IgD-negative memory B cell (primary cell): ENCODE measurements around the gene LZTS3. TPM values are rescaled to one million over a fixed set of nuclear protein-coding genes. Genes with fewer than 3 reads are reported as not detected.
"Not testable (repeated sequence)": the region's sequence is repeated elsewhere in the genome, so short reads cannot be mapped to it uniquely, and the experiment has no call there.

Experiments
- H3K27ac Mint-ChIP-seq, 3 donors: one replicate each; pipeline ENCODE4 v1.8.0; 2020 to 2022; ENCODE audit warnings: mild to moderate bottlenecking in 3 of 3, mixed read lengths in 3 of 3, moderate library complexity in 1 of 3
- H3K27me3 Mint-ChIP-seq: one replicate; pipeline ENCODE4 v1.8.0; 2021; ENCODE audit warnings: mixed read lengths
- H3K36me3 Mint-ChIP-seq: one replicate; pipeline ENCODE4 v1.8.0; 2020; ENCODE audit warnings: mild to moderate bottlenecking, mixed read lengths
- H3K4me1 Mint-ChIP-seq, 3 donors: one replicate each; pipeline ENCODE4 v1.8.0; 2020 to 2022; ENCODE audit warnings: mixed read lengths in 3 of 3, mild to moderate bottlenecking in 1 of 3
- H3K4me3 Mint-ChIP-seq, 4 donors: one replicate each; pipeline ENCODE4 v1.8.0; 2020 to 2022; ENCODE audit warnings: mild to moderate bottlenecking in 4 of 4, mixed read lengths in 4 of 4, moderate library complexity in 3 of 4
- H3K9me3 Mint-ChIP-seq, 3 donors: one replicate each; pipeline ENCODE4 v1.8.0; 2020 to 2021; ENCODE audit warnings: mixed read lengths in 3 of 3, mild to moderate bottlenecking in 1 of 3
- polyA plus RNA-seq: library from polyadenylated mRNA; unstranded; fragments of 300-500 nt; fragmentation: Illumina TruSeq; gene quantifications from one replicate; pipeline ENCODE4 v1.2.3, GENCODE V29; 2021

LZTS3 gene
- polyA plus RNA-seq, 1 donor from 2014 or later, result 0.45 TPM

GRCh38 chr20:3199976-3200755 lies 26.8 kb upstream of the LZTS3 start:
- no peaks in the 10 kb centered on the region for H3K9me3 Mint-ChIP-seq
- no peak overlapping the region for H3K27ac Mint-ChIP-seq

GRCh38 chr20:3199206-3199605 lies 25.9 kb upstream of the LZTS3 start:
- Mint-ChIP-seq H3K27me3 (no peaks in the 10 kb centered on the region), H3K9me3 (no peaks in the 10 kb centered on the region), H3K27ac (peak overlapping the region in 1 of 3 donors; percentile 56), H3K4me1 (peaks cover under 1 to 11% (median 4%) of the 10 kb centered on the region in 3 donors), H3K36me3 (peaks cover 7% of the 10 kb centered on the region), H3K4me3 (peak overlapping the region in 2 of 4 donors; percentile 20 to 71)

More at GRCh38 chr20:3199976-3200755, 26.8 kb upstream of the LZTS3 start:
- Mint-ChIP-seq H3K36me3 (peaks cover 8% of the 10 kb centered on the region), H3K4me3 (peak overlapping the region in 2 of 4 donors; percentile 14 to 39), H3K4me1 (peaks cover 6 to 11% (median 6%) of the 10 kb centered on the region in 3 donors), H3K27me3 (no peaks in the 10 kb centered on the region)

DNA sequence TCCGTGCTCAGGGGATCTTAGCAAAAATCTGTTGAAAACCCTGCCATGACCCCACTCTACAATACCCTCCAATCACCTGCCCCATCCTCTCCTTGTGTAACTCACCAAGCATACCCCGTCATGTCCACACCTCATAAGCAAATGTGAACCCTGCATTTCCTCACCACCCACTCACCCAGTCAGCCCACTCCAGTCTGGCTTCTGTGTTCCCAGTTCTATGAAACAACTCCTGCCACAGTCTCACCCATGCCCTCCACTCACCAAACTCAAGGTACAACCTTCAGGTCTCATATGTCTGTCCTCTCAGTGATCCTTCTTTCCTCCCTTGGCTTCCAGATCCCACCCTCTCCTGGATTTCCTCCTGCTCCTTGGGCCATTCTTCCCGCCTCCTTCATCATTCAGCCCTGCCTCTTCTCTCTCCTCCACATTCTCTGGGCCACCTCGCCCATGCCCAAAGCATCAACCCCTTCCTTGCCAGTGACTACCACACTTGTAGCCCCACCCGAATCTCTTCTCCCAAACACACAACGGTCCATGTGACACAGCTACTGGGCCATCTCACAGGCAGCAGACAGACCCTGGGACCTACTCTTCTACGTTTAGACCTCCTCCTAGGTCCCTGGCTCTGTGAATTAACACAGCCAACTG lies 22.4 kb upstream of the LZTS3 start:
- H3K36me3 Mint-ChIP-seq, result peaks cover 7% of the 10 kb centered on the region
- no peaks in the 10 kb centered on the region for H3K27me3 Mint-ChIP-seq
- H3K27ac Mint-ChIP-seq, result no peak overlapping the region
- H3K9me3 Mint-ChIP-seq, result no peaks in the 10 kb centered on the region
- peaks cover 0 to 5% (median 0%) of the 10 kb centered on the region in 3 donors for H3K4me1 Mint-ChIP-seq
- no peak overlapping the region for H3K4me3 Mint-ChIP-seq

DNA sequence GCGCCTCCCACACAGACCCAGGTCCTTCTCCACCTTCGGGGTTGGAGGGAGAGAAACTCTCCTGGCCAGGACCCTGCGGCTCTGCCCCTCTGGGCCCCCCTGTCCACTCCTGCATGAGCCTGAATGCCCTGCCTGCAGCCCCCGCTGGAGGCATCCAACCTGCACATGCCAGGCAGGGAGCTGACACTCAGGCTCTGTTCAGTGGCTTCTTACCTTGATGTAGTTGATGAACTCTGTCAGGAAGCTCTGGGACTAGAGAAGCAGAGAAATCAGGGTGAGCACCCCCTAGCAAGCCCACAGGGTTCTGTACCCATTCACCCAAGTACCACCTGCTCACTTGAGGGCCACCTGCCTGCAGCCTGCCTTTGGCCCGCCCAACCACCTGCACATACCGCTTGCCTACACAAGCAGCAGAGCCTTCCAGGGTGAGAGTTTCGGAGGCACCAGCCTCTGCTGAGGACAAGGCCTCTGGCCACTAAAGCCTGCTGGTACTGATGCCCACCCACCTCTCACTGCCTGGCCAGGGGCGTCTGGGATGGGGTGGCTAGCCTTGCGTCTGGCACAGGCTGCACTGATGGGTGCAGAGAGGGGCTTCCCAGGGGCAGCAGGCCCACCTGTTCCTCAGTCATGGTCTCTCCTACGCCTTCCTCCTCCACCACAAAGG lies 21.4 kb upstream of the LZTS3 start:
- Mint-ChIP-seq H3K4me3 (no peak overlapping the region), H3K36me3 (peaks cover 7% of the 10 kb centered on the region), H3K9me3 (no peaks in the 10 kb centered on the region), H3K27me3 (no peaks in the 10 kb centered on the region), H3K4me1 (peaks cover 0 to 5% (median 0%) of the 10 kb centered on the region in 3 donors), H3K27ac (peak overlapping the region in 1 of 3 donors; percentile 32)

DNA sequence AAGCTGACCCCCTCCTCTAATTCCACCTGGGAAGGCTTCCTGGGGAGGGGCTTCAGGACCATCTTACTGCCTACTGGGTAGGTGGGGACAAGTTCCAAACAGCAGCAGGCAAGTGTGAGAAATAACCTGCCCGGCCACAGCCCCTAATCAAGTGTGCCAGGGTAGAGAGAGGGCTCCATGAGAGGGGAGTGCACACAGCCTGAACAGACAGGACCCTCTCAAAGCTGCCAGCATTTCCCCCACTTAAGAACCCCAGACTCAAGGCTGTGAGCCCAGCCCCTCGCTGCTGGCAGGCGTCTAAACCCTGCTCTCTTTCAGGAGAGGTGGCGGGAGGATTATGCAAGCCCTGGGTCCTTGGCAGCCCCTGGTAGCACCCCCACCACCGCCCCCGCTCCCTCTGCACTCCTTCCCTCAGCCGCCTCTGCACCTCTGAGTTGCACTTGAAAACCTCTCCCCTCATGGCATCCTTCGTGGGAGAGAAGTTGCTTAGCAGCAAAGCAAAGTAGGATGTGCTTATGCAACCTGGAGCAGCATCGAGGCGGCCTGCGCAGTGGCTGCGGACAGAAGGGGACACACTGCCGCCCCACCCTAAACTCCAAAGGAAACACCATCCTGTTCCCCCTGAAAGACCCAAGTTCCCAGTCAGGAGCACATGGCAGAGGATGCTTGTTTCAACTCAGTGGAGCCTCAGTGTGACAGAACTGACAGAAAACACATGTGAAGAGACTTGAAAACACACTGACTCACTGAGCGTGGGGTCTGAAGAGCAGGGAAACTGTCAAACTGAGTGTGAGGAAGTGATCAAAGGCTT lies 20.7 kb upstream of the LZTS3 start:
- Mint-ChIP-seq H3K27me3 (no peaks in the 10 kb centered on the region), H3K27ac (peak overlapping the region in 1 of 3 donors; percentile 32), H3K9me3 (no peaks in the 10 kb centered on the region), H3K4me3 (no peak overlapping the region), H3K36me3 (peaks cover 4% of the 10 kb centered on the region), H3K4me1 (peaks cover 0 to 2% (median 0%) of the 10 kb centered on the region in 3 donors)

DNA sequence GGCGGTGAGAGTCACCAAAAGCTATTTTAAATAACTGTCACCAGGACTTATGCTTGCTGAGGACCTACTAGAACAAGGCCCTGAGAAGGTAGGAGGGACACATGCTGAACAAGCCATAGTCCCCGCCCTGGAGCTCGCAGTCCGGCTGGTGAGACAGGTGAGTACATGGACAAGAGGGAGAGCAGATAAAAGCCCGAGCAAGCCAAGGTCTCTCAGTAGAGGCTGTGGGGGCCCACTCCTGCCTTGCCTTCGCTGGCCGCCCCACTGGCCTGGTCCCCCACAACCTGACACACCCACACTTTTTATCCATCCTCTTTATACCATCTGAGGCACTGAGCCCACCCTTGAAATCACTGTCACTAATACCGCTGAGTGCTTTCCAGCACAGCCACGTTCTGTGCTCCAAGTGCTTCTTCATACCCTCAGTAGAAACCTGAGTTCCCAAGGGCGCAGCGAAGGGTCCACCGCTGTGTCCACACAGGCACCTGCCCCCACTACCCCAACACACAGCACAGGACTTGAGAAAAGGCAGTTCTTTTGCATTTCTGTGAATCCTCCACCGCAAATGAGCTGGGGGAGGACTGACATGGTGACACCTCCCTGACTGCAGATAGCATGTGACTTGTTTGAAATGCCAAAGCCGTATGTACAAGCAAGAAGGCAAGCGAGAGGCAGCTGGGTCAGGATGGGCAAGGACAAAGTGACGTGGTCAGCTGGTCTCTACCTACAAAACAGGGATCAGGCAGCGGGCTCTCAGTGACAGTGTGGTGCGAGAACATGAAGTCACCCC lies 19.1 kb upstream of the LZTS3 start:
- H3K36me3 Mint-ChIP-seq, result peaks cover 4% of the 10 kb centered on the region
- H3K27ac Mint-ChIP-seq, result no peak overlapping the region
- no peaks in the 10 kb centered on the region for H3K27me3 Mint-ChIP-seq
- no peaks in the 10 kb centered on the region for H3K9me3 Mint-ChIP-seq
- H3K4me3 Mint-ChIP-seq, result no peak overlapping the region
- peaks cover 0 to 2% (median 0%) of the 10 kb centered on the region in 3 donors for H3K4me1 Mint-ChIP-seq

GRCh38 chr20:3190681-3191111 lies 17.3 kb upstream of the LZTS3 start:
- no peak overlapping the region for H3K4me3 Mint-ChIP-seq
- H3K36me3 Mint-ChIP-seq, result no peaks in the 10 kb centered on the region
- no peaks in the 10 kb centered on the region for H3K9me3 Mint-ChIP-seq
- H3K27ac Mint-ChIP-seq, result no peak overlapping the region
- no peaks in the 10 kb centered on the region for H3K4me1 Mint-ChIP-seq
- H3K27me3 Mint-ChIP-seq, result no peaks in the 10 kb centered on the region

- H3K27ac Mint-ChIP-seq, result no peak overlapping the region
- H3K36me3 Mint-ChIP-seq, result no peaks in the 10 kb centered on the region
- no peaks in the 10 kb centered on the region for H3K27me3 Mint-ChIP-seq
- no peak overlapping the region for H3K4me3 Mint-ChIP-seq
- H3K9me3 Mint-ChIP-seq, result no peaks in the 10 kb centered on the region
- H3K4me1 Mint-ChIP-seq, result no peaks in the 10 kb centered on the region
Measured at GRCh38 chr20:3189561-3190131, 16.3 kb upstream of the LZTS3 start.

GRCh38 chr20:3188823-3189413 lies 15.6 kb upstream of the LZTS3 start:
- Mint-ChIP-seq H3K9me3 (no peaks in the 10 kb centered on the region), H3K27me3 (no peaks in the 10 kb centered on the region), H3K4me3 (no peak overlapping the region), H3K27ac (no peak overlapping the region), H3K36me3 (no peaks in the 10 kb centered on the region), H3K4me1 (no peaks in the 10 kb centered on the region)

- H3K4me3 Mint-ChIP-seq, result not testable (repeated sequence)
Measured at GRCh38 chr20:3187861-3188260, 14.5 kb upstream of the LZTS3 start.

DNA sequence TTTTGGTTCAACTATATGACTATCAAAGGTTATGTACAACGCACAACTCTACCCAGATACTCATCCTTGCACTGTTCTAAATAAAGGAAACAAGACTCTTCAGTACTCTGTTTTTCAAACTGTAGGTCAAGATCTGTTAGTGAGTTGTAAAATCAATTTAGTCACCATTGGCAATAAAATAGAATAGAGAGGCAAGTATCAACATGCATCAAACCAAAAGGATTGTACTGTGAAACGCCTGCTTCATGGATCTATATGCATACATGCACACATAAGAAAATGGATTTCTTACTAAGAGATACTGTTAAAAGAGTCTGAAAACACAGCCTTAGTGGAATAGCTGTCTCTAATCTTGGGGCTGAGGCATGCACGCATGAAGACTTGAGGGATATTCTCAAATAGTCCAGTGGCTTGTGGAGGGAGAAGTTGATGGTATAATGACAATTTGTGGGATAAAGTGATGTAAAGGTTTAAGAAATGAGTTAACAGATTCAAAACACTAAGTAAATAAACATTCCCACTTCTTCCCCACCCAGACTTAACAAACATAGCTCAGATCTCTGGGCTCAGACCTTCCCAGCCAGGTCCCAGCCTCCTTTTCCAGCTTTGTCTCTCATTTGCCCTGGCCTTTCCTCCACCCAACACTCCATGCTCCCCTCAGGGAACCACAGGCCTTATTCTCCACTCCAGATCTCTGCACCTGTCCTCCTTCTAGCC lies 10.7 kb upstream of the LZTS3 start:
- Mint-ChIP-seq H3K4me3 (no peak overlapping the region), H3K4me1 (no peaks in the 10 kb centered on the region), H3K27me3 (no peaks in the 10 kb centered on the region), H3K27ac (no peak overlapping the region), H3K36me3 (no peaks in the 10 kb centered on the region), H3K9me3 (no peaks in the 10 kb centered on the region)

More at GRCh38 chr20:3187861-3188260, 14.5 kb upstream of the LZTS3 start:
- not testable (repeated sequence) for H3K4me1 Mint-ChIP-seq, H3K36me3 Mint-ChIP-seq, H3K9me3 Mint-ChIP-seq, H3K27me3 Mint-ChIP-seq
- H3K27ac Mint-ChIP-seq, result peak overlapping the region in 1 of 3 donors; percentile 39

GRCh38 chr20:3182429-3182828 lies 9.1 kb upstream of the LZTS3 start:
- H3K27ac Mint-ChIP-seq, H3K36me3 Mint-ChIP-seq, H3K27me3 Mint-ChIP-seq, H3K4me1 Mint-ChIP-seq, H3K4me3 Mint-ChIP-seq, H3K9me3 Mint-ChIP-seq: not testable (repeated sequence)

- Mint-ChIP-seq H3K9me3 (no peaks in the 10 kb centered on the region), H3K36me3 (no peaks in the 10 kb centered on the region), H3K27me3 (no peaks in the 10 kb centered on the region), H3K27ac (no peak overlapping the region), H3K4me1 (no peaks in the 10 kb centered on the region), H3K4me3 (no peak overlapping the region)
Measured at GRCh38 chr20:3181270-3181669, 7.9 kb upstream of the LZTS3 start.
